HEK293 (cell line): Measurements from ENCODE around the gene BCL2.
A peak's percentile ranks its signal among the peaks of the same experiment; 100 is the strongest.

Experiments
- CTCF ChIA-PET: fragments of 350-600 bp; formaldehyde crosslinking; extraction: SDS; loops from one replicate; lab custom pipeline; 2021; ENCODE audit warnings: antibody characterized with exemption; lab: Yijun Ruan, JAX
- POLR2A ChIA-PET: fragments of 300-600 bp; formaldehyde crosslinking; extraction: SDS; loops from one replicate; lab custom pipeline; 2020; ENCODE audit warnings: antibody characterized with exemption, inconsistent platforms; lab: Yijun Ruan, JAX
- H3K27ac ChIP-seq: fragments of 200-500 bp; sonication (Bioruptor generic); 2 replicates; pipeline ENCODE4 v1.5.1; 2014; ENCODE audit warnings: low read depth, low read length, control low read depth, inconsistent platforms; ENCODE audit errors: extremely low read depth
- H3K36me3 ChIP-seq, 2 experiments: fragments of 200-500 bp in 1 of 2; sonication (Bioruptor generic) in 1 of 2; 1 replicate in 1 of 2; 2 replicates in 1 of 2; pipeline ENCODE4 v1.5.1; 2014 to 2017; ENCODE audit warnings: inconsistent platforms in 2 of 2, low read length in 2 of 2; ENCODE audit not compliant: control insufficient read depth in 2 of 2, insufficient read depth in 1 of 2
- H3K4me1 ChIP-seq: fragments of 200-500 bp; sonication (Bioruptor generic); 2 replicates; pipeline ENCODE4 v1.5.1; 2014; ENCODE audit warnings: mild to moderate bottlenecking, low read length, inconsistent platforms; ENCODE audit not compliant: control insufficient read depth, insufficient read depth
- H3K4me3 ChIP-seq: 2 replicates; pipeline ENCODE4 v1.5.1; 2011; ENCODE audit warnings: low read depth, mild to moderate bottlenecking, control low read depth, low read length, moderate library complexity
- H3K9me3 ChIP-seq: fragments of 200-500 bp; sonication (Bioruptor generic); 2 replicates; pipeline ENCODE4 v1.5.1; 2014; ENCODE audit warnings: low read depth, low read length, inconsistent platforms; ENCODE audit not compliant: control insufficient read depth, insufficient read depth
- BCL11A ChIP-seq: fragments of 450-650 bp; formaldehyde crosslinking; IDR thresholded peaks from 2 replicates; pipeline ENCODE4 v1.5.1; 2016; ENCODE audit warnings: low read depth, missing biosample characterization, missing genetic modification characterization
- FEZF1 ChIP-seq: fragments of 450-650 bp; formaldehyde crosslinking; IDR thresholded peaks from 2 replicates; pipeline ENCODE4 v1.5.1; 2016; ENCODE audit warnings: missing biosample characterization, missing genetic modification characterization
- GFI1B ChIP-seq: fragments of 450-650 bp; formaldehyde crosslinking; IDR thresholded peaks from 2 replicates; pipeline ENCODE4 v1.5.1; 2016; ENCODE audit warnings: missing biosample characterization, missing genetic modification characterization
- OVOL3 ChIP-seq: fragments of 450-650 bp; formaldehyde crosslinking; IDR thresholded peaks from 2 replicates; pipeline ENCODE4 v1.5.1; 2016; ENCODE audit warnings: missing biosample characterization, missing genetic modification characterization
- SCRT1 ChIP-seq: fragments of 450-650 bp; formaldehyde crosslinking; IDR thresholded peaks from 2 replicates; pipeline ENCODE4 v1.5.1; 2016; ENCODE audit warnings: missing biosample characterization, missing genetic modification characterization, borderline replicate concordance
- WT1 ChIP-seq: fragments of 450-650 bp; formaldehyde crosslinking; IDR thresholded peaks from 2 replicates; pipeline ENCODE4 v1.5.1; 2016; ENCODE audit warnings: missing biosample characterization, missing genetic modification characterization
- ZBTB1 ChIP-seq: fragments of 450-650 bp; formaldehyde crosslinking; IDR thresholded peaks from 2 replicates; pipeline ENCODE4 v1.5.1; 2016; ENCODE audit warnings: missing biosample characterization, missing genetic modification characterization
- ZBTB20 ChIP-seq: fragments of 450-650 bp; formaldehyde crosslinking; IDR thresholded peaks from 2 replicates; pipeline ENCODE4 v1.5.1; 2016; ENCODE audit warnings: missing biosample characterization, missing genetic modification characterization
- ZBTB26 ChIP-seq: fragments of 450-650 bp; formaldehyde crosslinking; optimal IDR thresholded peaks from 2 replicates; pipeline ENCODE3; 2016; ENCODE audit warnings: missing biosample characterization, mild to moderate bottlenecking, missing genetic modification characterization
- ZBTB6 ChIP-seq: fragments of 450-650 bp; formaldehyde crosslinking; IDR thresholded peaks from 2 replicates; pipeline ENCODE4 v1.5.1; 2017; ENCODE audit warnings: missing biosample characterization, missing genetic modification characterization
- ZEB2 ChIP-seq: fragments of 450-650 bp; formaldehyde crosslinking; IDR thresholded peaks from 2 replicates; pipeline ENCODE4 v1.5.1; 2016; ENCODE audit warnings: missing biosample characterization, missing genetic modification characterization
- ZIC2 ChIP-seq: fragments of 450-650 bp; formaldehyde crosslinking; IDR thresholded peaks from 2 replicates; pipeline ENCODE4 v1.5.1; 2016; ENCODE audit warnings: missing biosample characterization, missing genetic modification characterization
- ZNF10 ChIP-seq: fragments of 450-650 bp; formaldehyde crosslinking; IDR thresholded peaks from 2 replicates; pipeline ENCODE4 v1.5.1; 2017; ENCODE audit warnings: missing biosample characterization, missing genetic modification characterization
- ZNF133 ChIP-seq: fragments of 450-650 bp; formaldehyde crosslinking; IDR thresholded peaks from 2 replicates; pipeline ENCODE4 v1.5.1; 2016; ENCODE audit warnings: missing biosample characterization, missing genetic modification characterization
- ZNF175 ChIP-seq: fragments of 450-650 bp; formaldehyde crosslinking; IDR thresholded peaks from 2 replicates; pipeline ENCODE4 v1.5.1; 2016; ENCODE audit warnings: missing biosample characterization, missing genetic modification characterization
- ZNF202 ChIP-seq: fragments of 450-650 bp; formaldehyde crosslinking; IDR thresholded peaks from 2 replicates; pipeline ENCODE4 v1.5.1; 2016; ENCODE audit warnings: missing biosample characterization, missing genetic modification characterization, borderline replicate concordance
- ZNF324 ChIP-seq: fragments of 450-650 bp; formaldehyde crosslinking; IDR thresholded peaks from 2 replicates; pipeline ENCODE4 v1.5.1; 2016; ENCODE audit warnings: missing biosample characterization, missing genetic modification characterization
- ZNF335 ChIP-seq: fragments of 450-650 bp; formaldehyde crosslinking; conservative IDR thresholded peaks from 2 replicates; pipeline ENCODE4 v1.5.1; 2016; ENCODE audit warnings: missing biosample characterization, missing genetic modification characterization
- ZNF623 ChIP-seq: fragments of 450-650 bp; formaldehyde crosslinking; IDR thresholded peaks from 2 replicates; pipeline ENCODE4 v1.5.1; 2016; ENCODE audit warnings: missing biosample characterization, missing genetic modification characterization
- ZNF624 ChIP-seq: fragments of 450-650 bp; formaldehyde crosslinking; IDR thresholded peaks from 2 replicates; pipeline ENCODE4 v1.5.1; 2017; ENCODE audit warnings: missing biosample characterization, missing genetic modification characterization
- ZNF658 ChIP-seq: fragments of 450-650 bp; formaldehyde crosslinking; IDR thresholded peaks from 2 replicates; pipeline ENCODE4; 2016; ENCODE audit warnings: missing biosample characterization, missing genetic modification characterization
- ZSCAN16 ChIP-seq: fragments of 450-650 bp; formaldehyde crosslinking; IDR thresholded peaks from 2 replicates; pipeline ENCODE4 v1.5.1; 2016; ENCODE audit warnings: missing biosample characterization, missing genetic modification characterization
- TF ChIP-seq, protein P1 (sequence below): fragments of 450-650 bp; formaldehyde crosslinking; IDR thresholded peaks from 2 replicates; pipeline ENCODE4 v1.5.1; 2016; ENCODE audit warnings: missing biosample characterization, missing genetic modification characterization
- TF ChIP-seq, protein P2 (sequence below): fragments of 450-650 bp; formaldehyde crosslinking; IDR thresholded peaks from 2 replicates; pipeline ENCODE4 v1.5.1; 2016; ENCODE audit warnings: missing biosample characterization, missing genetic modification characterization
- TF ChIP-seq, protein P3 (sequence below): fragments of 450-650 bp; formaldehyde crosslinking; IDR thresholded peaks from 2 replicates; pipeline ENCODE4 v1.5.1; 2016; ENCODE audit warnings: missing biosample characterization, missing genetic modification characterization, borderline replicate concordance

Gene BCL2

DNA sequence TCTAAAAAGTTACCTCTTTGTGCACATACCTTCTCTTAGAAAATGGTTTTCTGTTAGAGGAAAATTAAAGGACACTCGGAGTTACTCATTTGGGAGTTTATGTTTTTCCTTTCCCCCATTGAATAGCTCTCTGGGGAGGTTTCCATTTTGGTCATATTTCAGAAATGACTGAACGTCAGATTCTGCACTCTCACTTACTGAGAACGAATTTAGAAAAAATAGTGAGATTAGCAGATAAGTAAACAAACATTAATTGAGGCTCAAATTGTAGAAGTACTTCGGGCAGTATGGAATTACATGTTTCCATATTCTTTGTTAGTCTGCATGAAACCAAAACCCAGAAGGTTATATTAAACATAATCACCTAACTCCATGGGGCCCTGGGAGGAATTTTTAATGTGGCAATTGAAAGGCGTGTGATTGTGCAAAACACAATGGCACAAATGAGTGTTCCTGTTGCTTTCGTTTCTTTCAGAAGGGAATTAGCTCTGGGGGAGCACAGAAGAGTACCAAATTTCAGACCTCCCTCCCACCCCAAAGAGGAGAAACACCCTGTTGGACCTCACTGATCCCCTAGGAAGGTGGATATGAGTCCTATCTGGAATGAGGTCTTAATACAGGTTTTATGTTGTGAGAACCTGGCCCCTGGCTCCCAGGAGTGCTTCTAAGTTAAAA, 212.3 kb downstream of the BCL2 start (continued):
- TF ChIP-seq ZNF335 (tag by site-specific recombination) (0 out of 2 replicates have a peak, but pooled peaks have one; percentile 6), ZNF624 (tag by site-specific recombination) (no peak), ZEB2 (tag by site-specific recombination) (peak; percentile 17; the same call in 1 of the 2 replicates), GFI1B (tag by site-specific recombination) (0 out of 2 replicates have a peak, but pooled peaks have one; percentile 35), FEZF1 (tag by site-specific recombination) (peak; percentile 57; the same call in 1 of the 2 replicates), ZIC2 (tag by site-specific recombination) (peak; percentile 42; the same call in 1 of the 2 replicates), WT1 (peak; percentile 95), SCRT1 (tag by site-specific recombination) (peak; percentile 45; the same call in 1 of the 2 replicates), ZNF623 (tag by site-specific recombination) (no peak), OVOL3 (peak; percentile 54; the same call in 1 of the 2 replicates), BCL11A (tag by site-specific recombination) (no peak)
- TF ChIP-seq, protein P1, sequence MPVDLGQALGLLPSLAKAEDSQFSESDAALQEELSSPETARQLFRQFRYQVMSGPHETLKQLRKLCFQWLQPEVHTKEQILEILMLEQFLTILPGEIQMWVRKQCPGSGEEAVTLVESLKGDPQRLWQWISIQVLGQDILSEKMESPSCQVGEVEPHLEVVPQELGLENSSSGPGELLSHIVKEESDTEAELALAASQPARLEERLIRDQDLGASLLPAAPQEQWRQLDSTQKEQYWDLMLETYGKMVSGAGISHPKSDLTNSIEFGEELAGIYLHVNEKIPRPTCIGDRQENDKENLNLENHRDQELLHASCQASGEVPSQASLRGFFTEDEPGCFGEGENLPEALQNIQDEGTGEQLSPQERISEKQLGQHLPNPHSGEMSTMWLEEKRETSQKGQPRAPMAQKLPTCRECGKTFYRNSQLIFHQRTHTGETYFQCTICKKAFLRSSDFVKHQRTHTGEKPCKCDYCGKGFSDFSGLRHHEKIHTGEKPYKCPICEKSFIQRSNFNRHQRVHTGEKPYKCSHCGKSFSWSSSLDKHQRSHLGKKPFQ (tag by site-specific recombination): no peak

- TF ChIP-seq ZNF175 (tag by site-specific recombination) (no peak), ZBTB1 (no peak), ZSCAN16 (tag by site-specific recombination) (no peak), ZBTB6 (tag by site-specific recombination) (no peak), ZNF202 (no peak), ZBTB20 (no peak), ZBTB26 (no peak), ZNF658 (tag by site-specific recombination) (no peak), ZNF133 (tag by site-specific recombination) (no peak), ZNF324 (tag by site-specific recombination) (no peak), ZNF10 (tag by site-specific recombination) (no peak)
- TF ChIP-seq, protein P2, sequence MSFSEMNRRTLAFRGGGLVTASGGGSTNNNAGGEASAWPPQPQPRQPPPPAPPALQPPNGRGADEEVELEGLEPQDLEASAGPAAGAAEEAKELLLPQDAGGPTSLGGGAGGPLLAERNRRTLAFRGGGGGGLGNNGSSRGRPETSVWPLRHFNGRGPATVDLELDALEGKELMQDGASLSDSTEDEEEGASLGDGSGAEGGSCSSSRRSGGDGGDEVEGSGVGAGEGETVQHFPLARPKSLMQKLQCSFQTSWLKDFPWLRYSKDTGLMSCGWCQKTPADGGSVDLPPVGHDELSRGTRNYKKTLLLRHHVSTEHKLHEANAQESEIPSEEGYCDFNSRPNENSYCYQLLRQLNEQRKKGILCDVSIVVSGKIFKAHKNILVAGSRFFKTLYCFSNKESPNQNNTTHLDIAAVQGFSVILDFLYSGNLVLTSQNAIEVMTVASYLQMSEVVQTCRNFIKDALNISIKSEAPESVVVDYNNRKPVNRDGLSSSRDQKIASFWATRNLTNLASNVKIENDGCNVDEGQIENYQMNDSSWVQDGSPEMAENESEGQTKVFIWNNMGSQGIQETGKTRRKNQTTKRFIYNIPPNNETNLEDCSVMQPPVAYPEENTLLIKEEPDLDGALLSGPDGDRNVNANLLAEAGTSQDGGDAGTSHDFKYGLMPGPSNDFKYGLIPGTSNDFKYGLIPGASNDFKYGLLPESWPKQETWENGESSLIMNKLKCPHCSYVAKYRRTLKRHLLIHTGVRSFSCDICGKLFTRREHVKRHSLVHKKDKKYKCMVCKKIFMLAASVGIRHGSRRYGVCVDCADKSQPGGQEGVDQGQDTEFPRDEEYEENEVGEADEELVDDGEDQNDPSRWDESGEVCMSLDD (tag by site-specific recombination): no peak
- TF ChIP-seq, protein P3, sequence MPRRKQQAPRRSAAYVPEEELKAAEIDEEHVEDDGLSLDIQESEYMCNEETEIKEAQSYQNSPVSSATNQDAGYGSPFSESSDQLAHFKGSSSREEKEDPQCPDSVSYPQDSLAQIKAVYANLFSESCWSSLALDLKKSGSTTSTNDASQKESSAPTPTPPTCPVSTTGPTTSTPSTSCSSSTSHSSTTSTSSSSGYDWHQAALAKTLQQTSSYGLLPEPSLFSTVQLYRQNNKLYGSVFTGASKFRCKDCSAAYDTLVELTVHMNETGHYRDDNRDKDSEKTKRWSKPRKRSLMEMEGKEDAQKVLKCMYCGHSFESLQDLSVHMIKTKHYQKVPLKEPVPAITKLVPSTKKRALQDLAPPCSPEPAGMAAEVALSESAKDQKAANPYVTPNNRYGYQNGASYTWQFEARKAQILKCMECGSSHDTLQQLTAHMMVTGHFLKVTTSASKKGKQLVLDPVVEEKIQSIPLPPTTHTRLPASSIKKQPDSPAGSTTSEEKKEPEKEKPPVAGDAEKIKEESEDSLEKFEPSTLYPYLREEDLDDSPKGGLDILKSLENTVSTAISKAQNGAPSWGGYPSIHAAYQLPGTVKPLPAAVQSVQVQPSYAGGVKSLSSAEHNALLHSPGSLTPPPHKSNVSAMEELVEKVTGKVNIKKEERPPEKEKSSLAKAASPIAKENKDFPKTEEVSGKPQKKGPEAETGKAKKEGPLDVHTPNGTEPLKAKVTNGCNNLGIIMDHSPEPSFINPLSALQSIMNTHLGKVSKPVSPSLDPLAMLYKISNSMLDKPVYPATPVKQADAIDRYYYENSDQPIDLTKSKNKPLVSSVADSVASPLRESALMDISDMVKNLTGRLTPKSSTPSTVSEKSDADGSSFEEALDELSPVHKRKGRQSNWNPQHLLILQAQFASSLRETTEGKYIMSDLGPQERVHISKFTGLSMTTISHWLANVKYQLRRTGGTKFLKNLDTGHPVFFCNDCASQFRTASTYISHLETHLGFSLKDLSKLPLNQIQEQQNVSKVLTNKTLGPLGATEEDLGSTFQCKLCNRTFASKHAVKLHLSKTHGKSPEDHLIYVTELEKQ (tag by site-specific recombination): no peak
- CTCF ChIA-PET: interaction anchor here (0.9 to 1.3 kb wide), 2 partner anchors 11 to 90 kb away, joined by 3 to 6 read pairs; no protein-coding TSS in a partner anchor
- Histone ChIP-seq H3K36me3 (no peaks in the 10 kb centered on the region), H3K4me3 (no peak overlapping the region), H3K27ac (peak overlapping the region; percentile 1), H3K4me1 (peaks cover 19% of the 10 kb centered on the region), H3K9me3 (no peaks in the 10 kb centered on the region)
- POLR2A ChIA-PET: no interaction called here
Observed at GRCh38 chr18:63106727-63107126, 212.8 kb downstream of the BCL2 start.
